Testis (tissue), 2 donors: ENCODE results near the gene FHL1.

Source experiments
- POLR2A ChIP-seq: fragments of 450-650 bp; IDR thresholded peaks from one replicate; pipeline ENCODE4 v1.6.1; 2017; ENCODE audit warnings: antibody characterized with exemption, mild to moderate bottlenecking, moderate library complexity
- TF ChIP-seq, protein P1 (sequence below), 3 experiments: fragments of 450-650 bp in 2 of 3; fragments of 200-600 bp in 1 of 3; sonication (generic) in 1 of 3; IDR thresholded peaks; one replicate each; pipeline ENCODE4 v1.5.1; 2016 to 2019; ENCODE audit warnings: antibody characterized with exemption in 3 of 3, mild to moderate bottlenecking in 2 of 3, moderate library complexity in 1 of 3

DNA sequence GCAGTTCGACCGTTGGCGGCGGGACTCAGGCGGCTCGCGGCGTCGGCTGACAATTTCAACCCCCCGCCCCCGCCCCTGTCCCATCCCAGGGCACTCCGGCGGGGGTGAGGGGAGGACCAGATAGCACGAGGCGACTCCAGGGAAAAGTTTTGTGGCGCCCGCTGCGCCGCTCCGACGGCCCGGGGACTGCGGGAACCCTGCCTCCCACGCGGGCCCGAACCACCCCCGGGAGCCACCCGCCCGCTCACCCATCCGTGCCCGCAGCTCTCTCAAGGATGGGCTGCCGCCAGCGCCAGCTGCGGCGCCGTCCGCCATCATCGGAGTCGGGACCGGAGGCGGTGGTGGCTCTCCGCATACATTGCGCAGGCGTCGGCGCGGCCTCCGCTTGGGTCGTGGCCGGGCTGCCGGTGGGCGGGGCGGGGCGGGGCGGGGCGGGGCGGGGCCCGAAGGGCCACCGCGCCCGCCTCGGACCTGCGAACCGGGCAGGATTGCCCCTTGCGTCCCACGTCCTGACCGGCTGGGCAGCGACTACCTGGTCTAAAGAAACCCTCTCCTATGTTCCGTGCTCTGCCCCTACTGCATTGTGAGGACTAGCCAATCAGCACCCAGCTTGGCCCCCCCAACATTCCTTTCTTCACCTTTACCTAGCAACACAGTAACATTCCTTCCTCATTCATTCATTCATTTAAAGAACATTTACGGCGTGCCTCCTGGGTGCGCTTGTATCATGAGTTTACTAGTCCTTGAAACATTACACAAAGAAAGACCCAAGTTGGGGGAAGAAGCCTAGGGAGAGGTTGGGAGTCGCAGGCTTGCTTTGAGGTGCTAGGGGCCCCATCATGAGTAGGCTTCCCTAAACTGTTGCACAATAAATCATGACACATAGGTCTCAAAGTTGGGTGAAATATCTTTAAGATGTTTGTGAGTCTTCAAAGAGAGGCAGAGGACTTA, 104.0 kb downstream of the FHL1 start, which contains the start of gene MAP7D3:
- TF ChIP-seq, protein P1, sequence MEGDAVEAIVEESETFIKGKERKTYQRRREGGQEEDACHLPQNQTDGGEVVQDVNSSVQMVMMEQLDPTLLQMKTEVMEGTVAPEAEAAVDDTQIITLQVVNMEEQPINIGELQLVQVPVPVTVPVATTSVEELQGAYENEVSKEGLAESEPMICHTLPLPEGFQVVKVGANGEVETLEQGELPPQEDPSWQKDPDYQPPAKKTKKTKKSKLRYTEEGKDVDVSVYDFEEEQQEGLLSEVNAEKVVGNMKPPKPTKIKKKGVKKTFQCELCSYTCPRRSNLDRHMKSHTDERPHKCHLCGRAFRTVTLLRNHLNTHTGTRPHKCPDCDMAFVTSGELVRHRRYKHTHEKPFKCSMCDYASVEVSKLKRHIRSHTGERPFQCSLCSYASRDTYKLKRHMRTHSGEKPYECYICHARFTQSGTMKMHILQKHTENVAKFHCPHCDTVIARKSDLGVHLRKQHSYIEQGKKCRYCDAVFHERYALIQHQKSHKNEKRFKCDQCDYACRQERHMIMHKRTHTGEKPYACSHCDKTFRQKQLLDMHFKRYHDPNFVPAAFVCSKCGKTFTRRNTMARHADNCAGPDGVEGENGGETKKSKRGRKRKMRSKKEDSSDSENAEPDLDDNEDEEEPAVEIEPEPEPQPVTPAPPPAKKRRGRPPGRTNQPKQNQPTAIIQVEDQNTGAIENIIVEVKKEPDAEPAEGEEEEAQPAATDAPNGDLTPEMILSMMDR (IDR thresholded peaks at IDR 0.05), result no peak
- TF ChIP-seq POLR2A, result no peak
